ENCODE measurements around the gene IRF4. TPM values are rescaled to one million over a fixed set of nuclear protein-coding genes. Genes with fewer than 3 reads are reported as not detected.

IRF4 gene
- total and polyA plus RNA-seq, 7 donors = 0.03 to 0.59 (median 0.27) TPM

DNA sequence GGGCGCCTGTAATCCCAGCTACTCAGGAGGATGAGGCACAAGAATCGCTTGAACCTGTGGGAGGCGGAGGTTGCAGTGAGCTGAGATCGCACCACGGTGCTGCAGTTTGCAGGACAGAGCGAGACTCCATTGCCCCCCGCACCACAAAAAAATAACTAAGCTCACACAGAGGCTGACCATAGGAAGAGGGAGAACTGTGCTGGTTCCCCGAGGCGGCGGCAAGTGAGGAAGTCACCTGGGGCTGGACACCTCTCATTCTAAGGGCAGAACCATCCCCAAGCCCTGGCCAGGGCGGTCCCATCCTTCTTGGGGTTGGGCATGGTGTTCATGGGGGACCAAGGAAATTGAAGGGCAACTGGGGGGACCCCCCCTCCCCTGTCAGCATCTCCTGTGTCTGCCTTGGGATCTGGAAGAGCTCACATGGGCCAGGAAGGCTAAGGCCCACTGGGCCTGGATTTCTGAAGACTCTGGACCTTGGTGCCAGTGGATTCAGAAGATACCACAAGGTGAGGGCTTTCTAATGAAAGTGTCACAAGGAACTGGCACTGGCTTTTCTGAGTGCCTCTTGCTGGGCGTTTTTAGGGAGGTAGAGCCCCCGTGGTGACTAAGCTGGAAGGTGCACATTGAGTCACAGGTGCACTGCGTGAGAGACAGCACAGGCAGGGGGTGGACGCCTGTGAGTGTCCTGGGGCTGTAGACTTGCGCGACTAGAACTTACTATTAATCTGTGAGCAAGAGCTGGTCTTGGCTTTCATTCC lies 11.5 kb downstream of the IRF4 start:
- DNase-seq (no peak), ATAC-seq (no peak)
- no peaks in the 10 kb centered on the region for H3K36me3 ChIP-seq (ENCODE audit: insufficient read depth in 1 of 2, low read depth in 1 of 2)
- no peaks in the 10 kb centered on the region for H3K9me3 ChIP-seq
- TF ChIP-seq, protein P1, sequence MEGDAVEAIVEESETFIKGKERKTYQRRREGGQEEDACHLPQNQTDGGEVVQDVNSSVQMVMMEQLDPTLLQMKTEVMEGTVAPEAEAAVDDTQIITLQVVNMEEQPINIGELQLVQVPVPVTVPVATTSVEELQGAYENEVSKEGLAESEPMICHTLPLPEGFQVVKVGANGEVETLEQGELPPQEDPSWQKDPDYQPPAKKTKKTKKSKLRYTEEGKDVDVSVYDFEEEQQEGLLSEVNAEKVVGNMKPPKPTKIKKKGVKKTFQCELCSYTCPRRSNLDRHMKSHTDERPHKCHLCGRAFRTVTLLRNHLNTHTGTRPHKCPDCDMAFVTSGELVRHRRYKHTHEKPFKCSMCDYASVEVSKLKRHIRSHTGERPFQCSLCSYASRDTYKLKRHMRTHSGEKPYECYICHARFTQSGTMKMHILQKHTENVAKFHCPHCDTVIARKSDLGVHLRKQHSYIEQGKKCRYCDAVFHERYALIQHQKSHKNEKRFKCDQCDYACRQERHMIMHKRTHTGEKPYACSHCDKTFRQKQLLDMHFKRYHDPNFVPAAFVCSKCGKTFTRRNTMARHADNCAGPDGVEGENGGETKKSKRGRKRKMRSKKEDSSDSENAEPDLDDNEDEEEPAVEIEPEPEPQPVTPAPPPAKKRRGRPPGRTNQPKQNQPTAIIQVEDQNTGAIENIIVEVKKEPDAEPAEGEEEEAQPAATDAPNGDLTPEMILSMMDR (IDR thresholded peaks at IDR 0.05) = no peak
- no peak overlapping the region for H3K27ac ChIP-seq
- peaks cover 0 to 5% (median under 1%) of the 10 kb centered on the region in 3 donors for H3K27me3 ChIP-seq (ENCODE audit: insufficient read depth in 3 of 3, low read length in 2 of 3)
- intact Hi-C loops (cut with DNase I) = no loop called here
- H3K4me1 ChIP-seq = no peaks in the 10 kb centered on the region
- H3K4me3 ChIP-seq = no peak overlapping the region
- 82 to 92% (median 85%) methylated on average over 17 of the region's 17 CpGs for whole genome bisulfite sequencing, 3 donors

DNA sequence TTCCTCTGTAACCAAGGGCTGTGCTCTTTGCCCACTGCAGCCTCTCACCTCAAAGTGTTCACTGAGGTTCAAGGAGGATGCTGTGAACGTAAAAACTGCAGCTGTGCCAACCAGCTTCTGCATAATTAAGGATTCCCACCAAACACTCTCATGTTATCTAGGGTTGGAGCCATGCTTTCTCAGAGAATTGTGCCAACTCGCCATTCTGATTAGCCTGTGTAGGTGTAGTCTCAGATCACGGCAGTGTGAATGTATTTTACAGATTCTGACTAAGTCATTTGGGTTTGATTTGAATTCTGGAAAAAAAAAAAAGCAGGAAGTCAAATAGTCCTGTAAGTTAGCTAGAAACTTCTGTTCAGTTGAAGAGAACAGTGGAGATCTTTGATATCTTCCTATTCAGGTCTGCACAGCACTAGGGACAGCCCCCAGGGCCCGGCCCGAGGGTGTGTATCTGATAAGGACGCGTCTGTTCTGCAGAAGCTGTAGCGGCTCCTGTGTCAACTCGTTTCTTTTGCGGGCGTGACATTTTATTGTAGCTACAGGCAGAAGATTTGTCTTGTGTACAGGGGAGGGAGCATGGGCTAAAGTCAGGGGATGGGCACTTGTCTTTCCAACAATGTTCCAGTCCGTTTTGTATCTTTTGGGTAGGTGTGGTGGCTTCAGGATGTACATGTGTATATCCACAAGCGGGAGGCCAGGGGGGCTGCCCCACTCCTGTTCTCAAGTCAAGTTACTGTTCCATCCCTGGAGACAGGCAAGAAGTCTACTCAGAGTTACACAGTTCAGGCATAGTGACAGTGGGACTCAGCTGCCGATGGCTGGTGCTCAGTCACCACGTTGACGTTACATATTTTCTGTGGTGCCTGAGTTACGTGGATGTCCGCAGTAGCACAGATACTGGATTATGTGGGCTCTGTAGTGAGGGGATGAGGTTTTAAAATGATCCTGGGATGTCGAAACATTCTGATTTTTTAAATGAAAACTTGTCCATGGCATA lies 12.4 kb downstream of the IRF4 start:
- ATAC-seq = no peak
- Histone ChIP-seq H3K36me3 (ENCODE audit: insufficient read depth in 1 of 2, low read depth in 1 of 2) (no peaks in the 10 kb centered on the region), H3K27me3 (ENCODE audit: insufficient read depth in 3 of 3, low read length in 2 of 3) (peaks cover 0 to 3% (median 0%) of the 10 kb centered on the region in 3 donors), H3K4me1 (no peaks in the 10 kb centered on the region), H3K9me3 (no peaks in the 10 kb centered on the region), H3K4me3 (no peak overlapping the region), H3K27ac (no peak overlapping the region)
- whole genome bisulfite sequencing, 3 donors = 83 to 86% (median 85%) methylated on average over 19 of the region's 19 CpGs
- DNase-seq = no peak
- intact Hi-C loops (cut with DNase I) = no loop called here
- TF ChIP-seq, protein P1 (IDR thresholded peaks at IDR 0.05) = no peak

DNA sequence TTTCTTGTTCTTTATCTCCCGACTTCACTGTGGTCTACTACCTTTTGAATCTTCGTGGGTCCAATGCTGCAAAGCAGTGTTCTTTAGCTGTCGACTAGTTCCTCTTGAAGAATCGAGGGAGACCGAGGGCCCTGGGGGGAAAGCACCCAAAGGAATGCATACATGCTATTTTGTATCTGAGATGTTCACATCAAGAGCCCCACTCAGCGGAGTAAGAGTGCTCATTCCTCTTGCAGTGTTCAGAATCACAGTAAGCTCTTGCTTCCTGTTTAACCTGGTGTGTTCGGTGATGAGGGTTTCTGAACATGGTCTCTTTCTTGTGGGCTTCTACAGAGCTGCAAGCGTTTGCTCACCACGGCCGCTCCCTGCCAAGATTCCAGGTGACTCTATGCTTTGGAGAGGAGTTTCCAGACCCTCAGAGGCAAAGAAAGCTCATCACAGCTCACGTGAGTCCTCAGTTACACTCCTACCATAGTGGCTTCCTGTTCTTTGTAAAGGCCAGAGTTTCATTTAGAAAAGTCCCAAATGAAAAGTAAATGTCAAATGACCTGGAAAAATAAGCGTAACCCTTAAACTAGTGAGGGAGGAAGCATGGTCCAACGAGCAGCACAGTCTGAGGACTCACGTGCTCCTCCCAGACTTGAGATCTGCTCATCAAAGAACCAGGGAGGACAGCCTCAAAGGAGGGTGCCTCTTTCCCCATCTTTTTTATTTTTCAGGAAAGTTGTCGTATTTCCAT lies 13.3 kb downstream of the IRF4 start:
- TF ChIP-seq, protein P1 (IDR thresholded peaks at IDR 0.05) = no peak
- WGBS, 3 donors = 80 to 82% (median 80%) methylated on average over 15 of the region's 15 CpGs
- DNase-seq = no peak
- Histone ChIP-seq H3K4me3 (no peak overlapping the region), H3K9me3 (no peaks in the 10 kb centered on the region), H3K27me3 (ENCODE audit: insufficient read depth in 3 of 3, low read length in 2 of 3) (peaks cover 0 to 3% (median 0%) of the 10 kb centered on the region in 3 donors), H3K36me3 (ENCODE audit: insufficient read depth in 1 of 2, low read depth in 1 of 2) (no peaks in the 10 kb centered on the region), H3K4me1 (no peaks in the 10 kb centered on the region), H3K27ac (no peak overlapping the region)
- no peak for ATAC-seq
- intact Hi-C loops (cut with DNase I) = no loop called here

- H3K9me3 ChIP-seq = no peaks in the 10 kb centered on the region
- no peak overlapping the region for H3K4me3 ChIP-seq
- WGBS, 3 donors = 53 to 60% (median 56%) methylated on average over 5 of the region's 5 CpGs
- TF ChIP-seq, protein P1 (IDR thresholded peaks at IDR 0.05) = no peak
- no peaks in the 10 kb centered on the region for H3K4me1 ChIP-seq
- H3K27me3 ChIP-seq (ENCODE audit: insufficient read depth in 3 of 3, low read length in 2 of 3) = peaks cover 0 to 6% (median 3%) of the 10 kb centered on the region in 3 donors
- no peak for ATAC-seq
- H3K36me3 ChIP-seq (ENCODE audit: insufficient read depth in 1 of 2, low read depth in 1 of 2) = no peaks in the 10 kb centered on the region
- DNase-seq = no peak
- intact Hi-C loops (cut with DNase I) = no loop called here
- no peak overlapping the region for H3K27ac ChIP-seq
Measured at GRCh38 chr6:408148-408547, 16.6 kb downstream of the IRF4 start.

All from psoas muscle (tissue), 8 donors.